Measurements from ENCODE around the gene PON2. TPM values are rescaled to one million over a fixed set of nuclear protein-coding genes. Genes with fewer than 3 reads are reported as not detected.
"Not testable (repeated sequence)": the region's sequence is repeated elsewhere in the genome, so short reads cannot be mapped to it uniquely, and the experiment has no call there.

PON2 gene
- total RNA-seq, 1 donor from 2014 or later, result 69.1 TPM

GRCh38 chr7:95405208-95405607 is 29.6 kb downstream of the PON2 start:
- no peak for DNase-seq (ENCODE audit: low spot score)

GRCh38 chr7:95404316-95404865 is 30.4 kb downstream of the PON2 start:
- DNase-seq (ENCODE audit: low spot score), result peak; percentile 37

GRCh38 chr7:95398155-95398940 is 36.5 kb downstream of the PON2 start:
- DNase-seq (ENCODE audit: low spot score), result no peak

- DNase-seq (ENCODE audit: low spot score), result no peak
These were observed 37.4 kb downstream of the PON2 start for GRCh38 chr7:95397381-95397780.

GRCh38 chr7:95396136-95397032 is 38.4 kb downstream of the PON2 start, which contains the start of gene PON3:
Gene PON3, minus strand, starts transcription at chr7:95396375. Its CDS starts 25 bp downstream, at chr7:95396350.
- peak; percentile 11 for DNase-seq (ENCODE audit: low spot score)

- no peak for DNase-seq (ENCODE audit: low spot score)
These were observed 39.1 kb downstream of the PON2 start for GRCh38 chr7:95395755-95396135.

GRCh38 chr7:95394370-95394769 is 40.5 kb downstream of the PON2 start:
- no peak for DNase-seq (ENCODE audit: low spot score)

- DNase-seq (ENCODE audit: low spot score), result no peak
These were observed 43.1 kb downstream of the PON2 start for GRCh38 chr7:95391761-95392160.

GRCh38 chr7:95389516-95389915 is 45.3 kb downstream of the PON2 start:
- DNase-seq (ENCODE audit: low spot score), result no peak

- DNase-seq (ENCODE audit: low spot score), result not testable (repeated sequence)
These were observed 55.4 kb downstream of the PON2 start for GRCh38 chr7:95379457-95379856.

- DNase-seq (ENCODE audit: low spot score), result no peak
These were observed 58.0 kb downstream of the PON2 start for GRCh38 chr7:95376632-95377400.

GRCh38 chr7:95375591-95376257 is 59.1 kb downstream of the PON2 start:
- no peak for DNase-seq (ENCODE audit: low spot score)

- DNase-seq (ENCODE audit: low spot score), result no peak
These were observed 61.5 kb downstream of the PON2 start for GRCh38 chr7:95373323-95373722.

- DNase-seq (ENCODE audit: low spot score), result no peak
These were observed 66.6 kb downstream of the PON2 start for GRCh38 chr7:95368235-95368634.

GRCh38 chr7:95367606-95368005 is 67.2 kb downstream of the PON2 start:
- DNase-seq (ENCODE audit: low spot score), result no peak

GRCh38 chr7:95365151-95365550 is 69.7 kb downstream of the PON2 start:
- no peak for DNase-seq (ENCODE audit: low spot score)

- no peak for DNase-seq (ENCODE audit: low spot score)
These were observed 77.2 kb downstream of the PON2 start for GRCh38 chr7:95357623-95358022.

Measured in umbilical cord (tissue), 2 donors.